Kidney tubule cell (primary cell): ENCODE results near the gene PPARG.
A peak's percentile ranks its signal among the peaks of the same experiment; 100 is the strongest.

Source experiments
- DNase-seq: peaks from one replicate; pipeline ENCODE4 v3.0.0-alpha.2; 2018; ENCODE audit warnings: low spot score

Gene PPARG

DNA sequence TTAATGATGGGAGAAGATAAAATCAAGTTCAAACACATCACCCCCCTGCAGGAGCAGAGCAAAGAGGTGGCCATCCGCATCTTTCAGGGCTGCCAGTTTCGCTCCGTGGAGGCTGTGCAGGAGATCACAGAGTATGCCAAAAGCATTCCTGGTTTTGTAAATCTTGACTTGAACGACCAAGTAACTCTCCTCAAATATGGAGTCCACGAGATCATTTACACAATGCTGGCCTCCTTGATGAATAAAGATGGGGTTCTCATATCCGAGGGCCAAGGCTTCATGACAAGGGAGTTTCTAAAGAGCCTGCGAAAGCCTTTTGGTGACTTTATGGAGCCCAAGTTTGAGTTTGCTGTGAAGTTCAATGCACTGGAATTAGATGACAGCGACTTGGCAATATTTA lies 127.9 kb downstream of the PPARG start:
- no peak for DNase-seq

DNA sequence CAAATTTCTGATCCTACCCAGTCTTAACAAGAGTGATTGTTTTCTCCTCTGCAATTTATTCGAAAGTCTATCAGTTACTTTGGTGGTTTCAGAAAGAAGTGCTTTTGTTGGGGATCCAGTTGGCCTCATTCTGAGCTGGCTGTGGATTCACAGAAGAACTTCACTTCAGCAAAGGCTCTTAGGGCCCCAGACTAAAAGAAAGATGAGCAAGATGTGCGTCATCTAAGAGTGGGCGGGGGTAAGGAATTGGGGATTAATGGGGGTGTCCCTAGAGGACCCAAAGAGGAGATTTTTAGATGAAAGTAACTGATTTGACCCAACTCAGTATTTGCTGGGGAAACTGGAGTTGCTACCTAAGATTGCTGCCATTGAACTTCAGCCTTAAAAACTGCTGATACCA lies 131.5 kb downstream of the PPARG start:
- no peak for DNase-seq

DNA sequence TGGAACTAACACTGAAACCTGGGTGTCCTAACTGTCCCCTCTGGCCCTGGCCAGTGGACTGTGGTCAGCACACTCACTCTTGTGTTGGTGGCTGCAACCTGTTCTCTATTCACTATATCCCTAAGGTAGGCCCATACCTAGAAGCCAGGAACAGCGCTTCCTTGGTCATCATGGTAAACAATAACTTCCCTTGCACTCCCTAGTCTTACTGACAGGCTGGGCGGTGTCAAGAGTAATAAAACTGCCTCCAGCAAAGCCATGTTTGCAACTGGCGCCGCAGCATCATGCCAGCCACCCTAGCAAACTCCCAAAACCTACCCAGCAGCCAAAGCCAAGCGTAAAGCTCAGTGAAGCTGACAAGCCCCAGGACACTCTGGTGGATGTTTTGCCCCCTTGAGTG lies 132.3 kb downstream of the PPARG start:
- no peak for DNase-seq

DNA sequence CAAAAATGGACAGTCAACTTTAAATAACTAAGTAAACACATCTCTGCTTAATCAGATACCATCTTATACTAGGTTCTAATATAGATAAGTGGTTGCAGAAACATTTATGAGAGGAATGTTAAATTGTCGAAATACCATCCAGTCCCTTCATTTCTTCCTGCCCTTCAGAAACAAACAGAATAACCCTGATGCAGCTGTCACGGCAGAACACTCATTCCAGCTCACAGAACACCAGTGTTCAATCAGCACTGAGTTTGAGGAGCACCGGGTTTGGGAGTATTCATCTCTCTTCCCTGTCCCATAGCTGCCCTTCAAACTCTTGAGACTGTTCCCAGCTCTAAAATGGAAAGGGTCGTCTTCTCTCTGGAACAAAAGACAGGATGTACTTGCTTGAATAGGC lies 134.3 kb downstream of the PPARG start:
- DNase-seq = no peak

DNA sequence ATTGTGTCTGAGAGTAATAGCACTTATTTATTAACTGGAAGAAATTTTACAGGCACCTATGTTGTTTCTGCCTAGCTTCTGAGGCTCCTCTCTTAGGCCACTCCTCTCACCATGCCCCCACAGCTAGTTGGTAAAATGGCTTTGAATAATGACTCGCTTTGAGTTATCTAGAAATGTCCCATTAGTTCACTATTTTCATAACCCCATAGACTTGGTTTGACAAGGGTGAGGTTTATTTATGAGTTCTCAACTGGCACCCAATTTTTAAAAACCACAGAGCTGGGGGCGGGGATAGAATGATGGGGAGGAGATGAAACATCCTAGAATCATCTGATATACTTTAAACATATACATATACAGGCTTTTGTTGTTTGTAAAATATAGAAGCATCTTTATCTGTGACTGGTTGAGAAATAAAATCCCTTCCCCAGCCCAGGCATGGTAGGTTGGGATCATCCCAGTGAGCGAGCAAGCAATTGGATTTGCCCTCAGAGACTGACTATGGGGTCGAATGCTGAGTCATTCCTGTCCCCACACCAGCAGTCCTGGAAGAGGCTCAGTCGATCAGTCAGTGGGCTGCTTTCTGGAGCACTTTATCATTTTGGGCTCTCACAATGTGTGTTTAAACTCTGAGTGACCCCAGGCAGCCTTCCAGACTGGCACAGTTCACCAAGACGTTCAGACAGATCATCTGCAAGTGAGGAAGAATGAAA lies 135.2 kb downstream of the PPARG start:
- DNase-seq = peak; percentile 51

DNA sequence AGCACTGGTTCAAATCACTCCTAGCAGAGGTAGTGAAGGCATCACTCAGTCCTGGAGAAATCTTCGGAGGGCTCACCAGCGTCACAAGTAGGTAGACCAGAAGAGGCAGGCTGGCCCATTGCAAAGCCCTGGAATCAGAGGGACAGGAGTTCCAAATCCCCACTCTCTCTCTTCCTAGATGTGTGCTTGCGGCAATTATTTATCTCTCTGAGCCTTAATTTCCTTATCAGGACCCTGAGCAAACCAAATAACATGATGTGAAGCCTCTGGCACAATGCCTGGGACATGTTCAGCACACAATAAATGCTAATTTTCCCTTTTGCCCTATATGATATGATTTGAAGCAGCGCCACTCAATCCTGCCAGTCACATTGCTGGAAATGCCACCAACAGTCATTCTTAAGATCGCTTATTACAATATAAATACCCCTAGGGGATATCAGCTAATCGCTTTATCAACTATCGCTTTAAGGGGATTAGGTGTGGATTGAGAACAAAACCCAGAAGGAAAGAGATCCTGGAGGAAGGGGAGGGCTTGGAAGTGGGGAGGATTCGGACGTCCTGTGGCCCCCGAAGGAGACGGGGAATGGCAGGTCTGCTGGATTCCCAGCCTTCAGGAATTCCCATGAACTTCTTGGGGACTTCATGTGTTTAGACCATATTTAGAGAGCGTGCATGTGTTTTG lies 135.9 kb downstream of the PPARG start:
- DNase-seq = no peak

DNA sequence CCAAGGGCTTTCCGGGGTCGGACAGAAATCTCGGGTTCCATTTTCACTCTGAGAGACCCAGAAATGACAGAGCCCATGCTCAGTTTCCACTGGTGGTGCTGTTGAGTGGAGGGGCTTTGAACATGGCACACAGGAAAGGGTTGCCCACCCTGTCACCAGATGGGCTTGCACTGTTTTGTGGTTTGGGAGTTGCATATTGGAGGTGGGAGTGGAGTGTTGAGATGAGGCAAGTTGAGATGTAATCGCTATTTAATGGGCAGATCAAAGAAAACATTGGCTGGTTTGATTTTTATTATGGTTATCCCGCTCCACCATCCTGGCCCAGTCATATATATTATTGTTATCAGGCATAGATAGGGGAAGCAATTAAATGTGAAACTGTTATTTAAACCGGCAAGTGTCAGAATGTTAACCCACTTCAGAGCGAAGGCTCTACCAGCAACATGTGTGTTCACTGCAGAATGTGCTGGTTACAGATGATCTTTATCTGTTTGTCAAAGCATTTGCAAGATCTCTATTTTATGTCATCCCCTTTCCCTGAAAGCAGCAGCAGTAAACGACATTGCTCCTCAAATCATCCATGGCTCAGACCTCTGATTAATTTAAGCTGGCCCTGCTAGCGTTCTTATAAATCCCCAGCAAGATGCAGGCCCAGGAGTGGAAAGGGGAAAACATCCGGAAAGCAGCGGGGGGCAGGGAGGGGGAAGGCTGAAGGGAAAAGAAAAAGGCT lies 137.1 kb downstream of the PPARG start:
- no peak for DNase-seq

DNA sequence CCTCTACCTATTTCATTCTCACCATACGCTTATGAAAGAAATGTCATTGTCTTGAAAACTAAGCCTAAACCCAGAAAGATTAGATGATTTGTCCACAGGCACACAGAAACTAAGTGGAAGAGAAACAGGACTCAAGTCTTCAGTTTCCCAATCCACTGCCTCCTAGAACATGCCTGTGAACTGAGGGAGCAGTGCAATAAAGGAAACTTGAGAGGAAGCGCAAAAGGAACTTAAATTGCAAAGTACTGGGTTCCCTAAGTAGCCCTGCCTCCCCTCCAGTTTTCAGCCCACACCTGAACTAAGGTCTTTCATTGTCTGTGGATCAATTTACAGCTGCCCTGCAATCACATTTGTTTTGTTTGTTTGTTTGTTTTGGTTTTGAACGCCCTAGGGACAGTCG lies 138.7 kb downstream of the PPARG start:
- DNase-seq = no peak

DNA sequence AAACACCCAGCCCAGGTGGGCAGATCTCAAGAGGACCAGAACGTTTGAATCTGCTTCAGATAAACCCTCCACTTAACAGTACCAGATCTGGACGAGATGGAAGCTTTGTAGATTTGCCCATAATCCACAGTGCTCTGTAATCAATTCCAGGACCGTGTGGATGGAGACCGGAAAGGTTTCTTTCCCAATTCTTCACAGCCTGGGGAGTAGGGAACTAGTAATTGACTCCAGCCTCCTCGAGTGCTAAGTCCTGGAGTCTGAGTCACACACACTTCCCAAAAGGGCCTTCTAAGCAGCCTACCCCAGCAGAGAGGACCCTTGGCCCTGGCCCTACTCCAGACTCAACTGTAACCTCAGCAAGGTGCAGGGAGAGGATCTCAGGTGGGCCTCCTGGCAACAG lies 139.3 kb downstream of the PPARG start:
- no peak for DNase-seq

DNA sequence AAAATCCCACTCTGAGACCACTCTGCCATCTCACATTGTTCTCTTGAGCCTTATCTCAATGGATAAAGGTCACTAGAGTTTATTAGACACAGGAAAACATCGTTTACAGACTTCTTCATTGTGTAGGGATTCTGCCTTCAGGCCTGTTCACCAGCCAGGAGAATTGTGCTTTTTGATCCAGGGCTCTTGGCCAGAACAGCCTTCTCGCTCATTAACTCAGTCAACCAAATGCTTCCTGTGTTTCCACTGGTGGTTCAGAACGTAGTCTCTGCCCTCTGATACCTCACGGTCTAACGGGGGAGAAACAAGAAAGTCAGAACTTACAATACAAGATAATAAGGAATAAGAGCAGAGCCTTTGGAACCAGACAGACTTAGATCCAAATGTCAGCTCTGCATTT lies 141.2 kb downstream of the PPARG start:
- no peak for DNase-seq

DNA sequence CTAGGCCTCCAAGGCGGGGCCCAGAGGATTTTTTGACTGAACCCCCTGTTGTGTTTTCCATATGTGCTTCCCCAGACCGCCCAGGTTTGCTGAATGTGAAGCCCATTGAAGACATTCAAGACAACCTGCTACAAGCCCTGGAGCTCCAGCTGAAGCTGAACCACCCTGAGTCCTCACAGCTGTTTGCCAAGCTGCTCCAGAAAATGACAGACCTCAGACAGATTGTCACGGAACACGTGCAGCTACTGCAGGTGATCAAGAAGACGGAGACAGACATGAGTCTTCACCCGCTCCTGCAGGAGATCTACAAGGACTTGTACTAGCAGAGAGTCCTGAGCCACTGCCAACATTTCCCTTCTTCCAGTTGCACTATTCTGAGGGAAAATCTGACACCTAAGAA lies 145.0 kb downstream of the PPARG start:
- no peak for DNase-seq

DNA sequence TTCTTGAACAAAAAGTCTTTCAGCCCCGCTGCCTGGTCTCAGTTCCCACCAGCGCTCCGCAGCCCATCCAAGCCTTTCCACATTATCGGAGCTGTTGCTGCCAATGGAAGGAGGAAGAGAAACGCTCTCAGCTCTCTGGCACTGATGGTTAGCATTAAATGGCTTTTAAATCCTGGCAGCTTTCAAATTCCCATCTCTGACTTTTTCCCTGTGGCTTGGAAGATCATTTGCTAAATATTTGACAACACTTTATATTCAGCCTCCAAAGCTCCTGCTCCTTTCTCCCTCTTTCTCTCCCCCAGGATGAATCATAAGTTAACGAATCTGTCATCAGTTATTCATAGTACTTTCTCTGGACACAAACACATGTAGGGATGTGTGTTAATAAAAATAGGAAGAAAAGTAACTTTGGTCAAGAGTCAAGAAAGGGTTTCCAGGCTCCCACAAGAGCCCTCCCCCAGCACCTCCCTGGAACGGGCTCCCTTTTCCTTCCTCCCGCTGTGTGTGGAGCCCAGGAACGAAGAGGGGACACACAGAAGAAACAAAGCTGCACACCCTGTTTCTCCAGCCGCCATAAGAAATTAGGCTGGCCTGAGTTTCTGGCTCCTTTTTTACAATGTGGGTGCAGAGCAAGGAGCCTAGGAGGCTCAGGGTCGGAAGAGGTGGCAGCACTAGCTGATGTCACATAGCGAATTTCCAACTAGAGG lies 147.8 kb downstream of the PPARG start:
- no peak for DNase-seq

DNA sequence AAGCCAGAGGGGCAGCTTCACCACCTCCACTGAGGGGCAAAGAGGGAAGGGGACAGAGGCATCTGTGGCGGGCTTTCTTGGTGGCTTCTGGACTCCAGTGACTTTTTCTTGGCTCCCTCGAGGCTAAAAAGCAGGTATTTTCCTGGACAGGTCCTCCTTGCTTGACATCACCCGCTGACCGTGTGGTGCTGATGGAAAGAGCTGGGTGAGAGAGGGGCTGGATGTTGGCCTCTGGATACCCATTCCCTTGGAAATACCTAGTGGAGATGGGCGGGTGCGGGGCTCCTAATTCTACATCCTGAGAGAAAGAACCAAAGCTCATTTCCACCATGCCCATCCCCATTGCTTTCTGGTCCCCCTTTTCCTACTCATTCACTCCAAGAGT lies 148.3 kb downstream of the PPARG start:
- no peak for DNase-seq

DNA sequence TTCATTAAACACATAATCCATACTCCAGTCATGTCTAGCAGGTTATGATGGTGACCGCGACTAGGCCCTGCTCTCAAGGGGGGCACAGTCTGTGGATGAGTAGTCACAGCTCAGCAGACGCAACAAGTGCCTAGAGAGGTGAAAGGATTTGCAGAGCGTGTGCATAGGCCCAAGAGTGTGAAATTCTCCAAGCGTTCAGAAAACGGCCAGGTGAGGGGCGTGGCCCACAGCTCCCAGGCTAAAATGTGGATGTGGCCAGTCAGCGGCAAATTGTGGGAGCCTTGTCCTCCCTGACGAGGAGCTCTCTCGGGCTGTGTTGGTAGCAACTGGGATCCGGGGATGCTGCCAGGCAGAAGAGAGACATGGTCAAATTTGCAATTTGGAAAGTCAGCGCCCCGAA lies 149.0 kb downstream of the PPARG start:
- no peak for DNase-seq

DNA sequence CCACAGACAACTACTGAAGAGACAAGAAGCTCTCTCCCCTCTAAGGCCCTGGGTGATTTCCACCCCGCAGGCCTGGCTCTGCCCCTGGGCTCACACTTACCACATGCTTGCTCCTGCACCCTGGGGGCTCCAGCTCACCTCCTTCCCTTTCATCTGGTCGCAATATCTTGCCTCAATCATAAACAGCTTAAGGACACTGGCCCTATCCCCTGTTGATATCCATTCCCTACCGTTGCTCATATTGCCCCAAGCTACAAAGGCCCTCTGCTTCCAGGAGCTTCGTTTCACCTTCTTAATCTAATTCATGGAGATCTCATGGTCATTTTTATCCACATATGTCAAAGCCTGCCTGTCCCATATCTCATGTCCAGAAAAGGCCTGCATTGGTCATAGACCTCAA lies 149.4 kb downstream of the PPARG start:
- DNase-seq = no peak

DNA sequence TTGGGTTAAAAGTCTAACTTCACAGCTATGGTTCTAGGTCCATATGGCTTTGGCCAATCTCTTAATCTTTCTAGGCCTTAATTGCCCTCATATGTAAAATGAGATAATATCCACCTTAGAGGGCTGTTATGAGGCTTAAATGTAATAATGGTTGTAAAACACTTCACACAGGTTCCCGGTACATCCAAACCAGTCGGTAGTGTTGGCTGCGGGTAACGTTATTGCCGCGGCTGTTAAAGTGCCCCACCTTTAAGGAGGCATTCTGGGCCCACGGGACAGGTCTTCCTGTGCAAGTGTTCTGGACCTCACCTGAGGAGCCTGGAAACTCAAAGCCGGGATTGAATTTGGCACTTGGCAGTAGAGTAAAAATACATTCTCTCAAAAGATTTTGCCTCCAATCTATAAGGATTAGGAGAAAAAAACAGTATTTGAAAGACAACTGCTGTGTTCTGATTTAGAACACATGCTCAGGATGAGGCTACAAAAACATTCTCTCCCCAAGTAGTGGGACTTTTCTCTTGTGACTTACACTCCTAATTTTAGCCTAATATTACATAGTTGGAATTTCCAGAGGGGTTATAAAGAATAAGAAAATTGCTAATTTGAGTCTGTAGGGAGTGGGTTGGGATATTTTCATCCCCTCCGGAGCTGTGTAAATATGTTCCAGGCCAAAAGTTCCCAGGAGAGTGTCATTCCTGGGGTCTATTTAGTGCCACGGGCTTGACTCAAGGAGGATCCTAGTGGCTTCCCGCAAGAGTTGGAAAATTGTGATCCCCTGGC lies 150.5 kb downstream of the PPARG start:
- DNase-seq = no peak

DNA sequence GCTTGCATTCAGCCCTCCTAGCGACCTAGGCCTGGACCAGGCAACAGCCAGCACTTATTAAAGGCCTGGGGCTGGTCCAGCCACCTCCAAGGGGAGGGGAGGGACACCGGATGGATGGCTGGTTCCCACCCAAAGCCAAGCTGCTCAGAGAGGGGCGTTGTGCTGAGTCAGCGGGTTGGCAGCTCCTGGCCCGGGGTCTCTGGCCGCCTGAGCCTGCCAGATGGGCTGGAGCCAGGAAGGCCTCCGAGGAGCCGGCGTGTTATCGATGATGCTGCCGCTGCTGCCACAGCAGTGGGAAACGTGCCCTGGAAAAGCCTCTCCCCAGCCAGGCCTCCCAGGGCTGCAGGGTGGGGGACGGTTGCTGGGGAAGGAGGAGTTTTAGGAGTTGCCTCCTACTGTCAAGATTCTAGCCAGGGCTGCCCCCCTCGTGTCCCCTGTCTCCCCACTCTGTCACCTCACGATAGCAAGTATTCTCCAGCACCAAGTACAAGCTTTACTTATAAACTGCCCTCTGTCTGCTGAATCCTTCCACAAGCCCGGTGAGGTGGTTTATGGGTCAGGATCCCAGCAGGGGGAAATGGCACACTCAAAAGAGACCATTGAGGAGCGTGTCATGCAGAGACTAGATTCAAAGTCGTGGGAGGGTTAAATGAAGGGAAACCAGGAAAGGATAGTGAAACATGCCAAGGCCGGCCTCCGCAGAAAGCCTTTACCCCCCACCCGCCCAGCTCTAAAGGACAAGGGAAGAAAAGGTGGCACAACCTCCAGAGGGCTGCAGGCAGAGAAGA lies 152.3 kb downstream of the PPARG start:
- no peak for DNase-seq

DNA sequence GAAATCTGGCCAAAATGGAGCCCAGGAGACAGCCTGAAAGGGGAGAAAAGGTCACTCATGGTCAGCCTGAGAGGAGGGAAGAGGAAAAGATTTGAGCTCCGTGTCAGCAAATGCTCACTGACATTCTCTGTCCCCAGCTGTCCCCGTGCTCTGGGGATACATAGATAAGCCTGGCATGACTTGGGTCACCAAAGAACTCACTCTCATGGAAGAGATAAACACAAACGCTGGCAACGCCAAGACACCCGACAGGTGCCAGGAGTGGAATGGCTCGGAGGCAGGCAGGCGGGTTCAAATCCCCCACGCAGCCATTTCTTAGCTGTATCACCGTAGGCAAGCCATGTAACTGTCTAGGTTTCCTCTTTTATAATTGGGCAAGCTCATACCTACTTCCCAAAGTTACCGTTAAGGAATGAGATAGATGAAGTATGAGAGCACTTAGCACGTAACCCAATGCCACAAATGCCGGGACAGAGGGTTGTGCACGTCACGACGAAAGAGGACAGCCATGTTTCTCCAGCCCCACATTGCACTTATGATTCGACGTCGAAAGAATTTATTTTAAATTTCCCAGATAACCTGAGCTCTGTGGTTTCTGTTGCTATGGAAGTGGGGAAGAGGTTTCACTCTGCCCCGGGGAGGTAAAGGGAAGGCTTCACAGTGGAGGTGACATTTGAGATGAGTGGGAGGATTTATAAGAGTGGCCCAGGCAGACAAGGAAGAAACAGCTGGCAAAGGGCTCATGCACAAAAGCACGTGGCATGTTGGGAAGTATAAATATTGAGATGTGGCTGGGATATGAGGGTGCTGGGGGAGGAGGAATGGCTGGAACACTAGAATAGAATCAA lies 154.0 kb downstream of the PPARG start:
- DNase-seq = peak; percentile 36

DNA sequence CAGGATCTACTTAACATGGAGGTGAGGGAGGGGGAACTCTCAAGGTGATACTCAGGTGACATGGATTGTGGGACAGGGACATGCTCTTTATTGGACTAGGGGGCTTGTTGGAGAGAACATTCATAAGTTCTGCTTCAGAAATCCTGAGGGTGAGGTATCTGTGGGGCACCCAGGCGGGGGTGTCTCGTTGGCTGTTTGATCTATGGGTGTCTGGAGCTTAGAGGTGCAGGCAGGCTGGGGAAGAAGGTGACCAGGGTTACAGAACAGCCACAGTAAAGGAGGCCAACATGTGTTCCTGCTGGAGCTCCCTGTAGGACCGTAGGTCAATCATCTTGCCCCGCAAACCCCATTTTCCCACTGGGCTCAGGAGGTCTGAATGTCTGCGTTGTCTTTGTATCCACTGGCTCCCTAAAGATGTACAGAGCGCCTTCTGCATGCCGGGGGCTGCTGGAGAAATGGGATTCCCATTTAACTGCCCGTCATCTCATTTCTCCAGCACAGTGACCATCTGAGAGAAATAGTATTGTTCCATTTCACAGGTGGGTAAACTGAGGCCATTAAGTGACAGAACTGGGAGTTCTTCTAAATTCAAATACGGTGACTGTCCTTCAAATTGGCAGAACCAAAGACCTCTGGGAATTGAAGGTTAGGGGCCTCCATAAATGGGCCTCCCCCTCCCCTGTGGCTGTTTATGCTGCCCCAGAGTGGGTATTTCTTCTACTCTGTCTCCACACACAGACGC lies 155.1 kb downstream of the PPARG start:
- DNase-seq = no peak
